HepG2 (cell line): Measurements from ENCODE around the gene NBEA. TPM values are rescaled to one million over a fixed set of nuclear protein-coding genes. Genes with fewer than 3 reads are reported as not detected.

Source experiments
- ATAC-seq: fragments of 200-7000 bp; cut with Tn5 transposase; 3 replicates; pipeline ENCODE4 v1.9.1; 2020; ENCODE audit warnings: mild to moderate bottlenecking, moderate library complexity
- BruUV-seq: library from RNA; stranded (reverse); fragments of 400-500 nt; replicated peaks from 2 replicates; lab custom pipeline; 2021; lab: Mats Ljungman, UMichigan
- CTCF ChIA-PET: fragments of 300-600 bp; formaldehyde crosslinking; extraction: SDS; loops from one replicate; lab custom pipeline; 2021; ENCODE audit warnings: low total read pairs, inconsistent platforms, low intra/inter-chr PET ratio; lab: Yijun Ruan, JAX
- POLR2A ChIA-PET: fragments of 350-600 bp; sonication (Branson Sonifier 250); formaldehyde crosslinking; loops from one replicate; lab custom pipeline; 2020; ENCODE audit warnings: antibody characterized with exemption, inconsistent platforms; lab: Yijun Ruan, JAX
- DNase-seq: peaks from one replicate; pipeline ENCODE4 v3.0.0-alpha.2; 2015; ENCODE audit warnings: low spot score
- FAIRE-seq: peaks from 3 replicates; lab custom pipeline; 2011; peaks lifted over from hg19 to GRCh38; lab: Jason Lieb, UNC
- H2AFZ ChIP-seq: one replicate; pipeline ENCODE4 v1.6.1; 2011; ENCODE audit warnings: low read length, inconsistent platforms
- H3K27ac ChIP-seq: fragments of 300-600 bp; 3 replicates; pipeline ENCODE4 v1.8.0; 2011; ENCODE audit warnings: mixed run types, mild to moderate bottlenecking, mixed read lengths, low read length, inconsistent platforms; ENCODE audit not compliant: insufficient read depth; ENCODE audit errors: extremely low read length
- H3K27me3 ChIP-seq, 2 experiments: fragments of 200-600 bp in 1 of 2; 2 replicates in 1 of 2; 3 replicates in 1 of 2; pipeline versions ENCODE4 v1.6.0 to v1.8.0; 2011; ENCODE audit warnings: low read length in 2 of 2, mild to moderate bottlenecking in 2 of 2, moderate library complexity in 2 of 2, inconsistent platforms in 1 of 2; ENCODE audit not compliant: insufficient read depth in 2 of 2, control insufficient read depth in 1 of 2
- H3K36me3 ChIP-seq, 2 experiments: fragments of 200-600 bp in 1 of 2; replicated peaks in 1 of 2; 2 replicates in 1 of 2; 3 replicates in 1 of 2; pipeline versions ENCODE4 v1.5.1 to v1.8.0; 2011; ENCODE audit warnings: low read length in 2 of 2, inconsistent platforms in 1 of 2; ENCODE audit not compliant: insufficient read depth in 2 of 2, control insufficient read depth in 1 of 2
- H3K4me1 ChIP-seq: 2 replicates; pipeline ENCODE4 v1.5.1; 2012; ENCODE audit warnings: low read length, inconsistent platforms; ENCODE audit not compliant: insufficient read depth
- H3K4me2 ChIP-seq: 2 replicates; pipeline ENCODE4 v1.6.0; 2011; ENCODE audit warnings: low read depth, low read length, inconsistent platforms
- H3K4me3 ChIP-seq, 3 experiments: fragments of 200-600 bp in 1 of 3; sonication (generic), shearing (Covaris generic) in 1 of 3; replicated peaks in 1 of 3; 2 replicates each; pipeline ENCODE4 v1.5.1; 2011 to 2016; ENCODE audit warnings: low read length in 3 of 3, inconsistent platforms in 2 of 3, low read depth in 2 of 3, mild to moderate bottlenecking in 2 of 3, control low read depth in 1 of 3, mixed read lengths in 1 of 3; ENCODE audit not compliant: insufficient read depth in 1 of 3
- H3K79me2 ChIP-seq: one replicate; pipeline ENCODE4 v1.6.1; 2011; ENCODE audit warnings: low read length, inconsistent platforms; ENCODE audit not compliant: insufficient read depth
- H3K9ac ChIP-seq: 2 replicates; pipeline ENCODE4 v1.6.0; 2011; ENCODE audit warnings: mild to moderate bottlenecking, low read depth, low read length, inconsistent platforms; ENCODE audit not compliant: insufficient read depth
- H3K9me3 ChIP-seq: 2 replicates; pipeline ENCODE4 v1.5.1; 2012; ENCODE audit warnings: mild to moderate bottlenecking, low read length
- H4K20me1 ChIP-seq: 2 replicates; pipeline ENCODE4 v1.6.0; 2011; ENCODE audit warnings: inconsistent platforms, mild to moderate bottlenecking, low read length, moderate library complexity; ENCODE audit not compliant: insufficient read depth
- RFX5 ChIP-seq: IDR thresholded peaks from 2 replicates; pipeline ENCODE4 v1.6.1; 2011; ENCODE audit warnings: low read depth, low read length, improper control_type of control experiment
- TARDBP ChIP-seq: sonication (generic); formaldehyde crosslinking; IDR thresholded peaks from 2 replicates; pipeline ENCODE4 v1.8.0; 2022; ENCODE audit warnings: mild to moderate bottlenecking, missing genetic modification reagents
- ZEB1 ChIP-seq: IDR thresholded peaks from 2 replicates; pipeline ENCODE4 v1.6.1; 2012; ENCODE audit warnings: mild to moderate bottlenecking, low read depth, inconsistent platforms; ENCODE audit not compliant: insufficient replicate concordance
- WGBS: methylation state at CpG from one replicate; pipeline ENCODE4 v1.1.6; 2017; ENCODE audit warnings: low lambda C conversion rate; 5-methylcytosine and 5-hydroxymethylcytosine counted together
- in situ Hi-C: cut with HindIII; loops from 2 replicates; pipeline ENCODE4 v1.10.0; 2017; ENCODE audit warnings: low pct_unique_long_range_greater_than_20kb; ENCODE audit not compliant: extremely low pct_ligation_motif_present
- intact Hi-C: fragments of 100-400 bp; cut with micrococcal nuclease; formaldehyde crosslinking; loops from one replicate; pipeline ENCODE4 v1.10.0; 2022; ENCODE audit not compliant: unreplicated experiment
- polyA plus RNA-seq, 8 experiments: library from polyadenylated mRNA; depleted of rRNA in 3 of 8; stranded (reverse) in 7 of 8; unstranded in 1 of 8; fragments of >200 nt; fragmentation: Illumina TruSeq in 4 of 8; extraction: Trizol in 4 of 8; gene quantifications; 2 replicates each; pipeline versions ENCODE4 v1.2.1 to v1.2.3, GENCODE V29; 2011 to 2016; ENCODE audit warnings: low read depth in 4 of 8, missing spikeins in 1 of 8, mixed read lengths in 1 of 8; ENCODE audit not compliant: insufficient read depth in 1 of 8
- total RNA-seq, 5 experiments: library from RNA; depleted of rRNA; stranded (reverse); fragments of >200 nt; fragmentation: Illumina TruSeq; extraction: Trizol; gene quantifications; 2 replicates each; pipeline ENCODE4 v1.2.3, GENCODE V29; 2016; ENCODE audit warnings: low read depth in 1 of 5
- TF ChIP-seq, protein P1 (sequence below): sonication (generic); formaldehyde crosslinking; IDR thresholded peaks from 2 replicates; pipeline ENCODE4 v1.5.1; 2020; ENCODE audit warnings: mild to moderate bottlenecking, missing genetic modification reagents, moderate library complexity

Gene NBEA
- total and polyA plus RNA-seq, 2 of the 13 experiments (the other 11 are each of a cell fraction or from before 2014, with no cell fraction given), result 2.7 to 2.8 TPM

DNA sequence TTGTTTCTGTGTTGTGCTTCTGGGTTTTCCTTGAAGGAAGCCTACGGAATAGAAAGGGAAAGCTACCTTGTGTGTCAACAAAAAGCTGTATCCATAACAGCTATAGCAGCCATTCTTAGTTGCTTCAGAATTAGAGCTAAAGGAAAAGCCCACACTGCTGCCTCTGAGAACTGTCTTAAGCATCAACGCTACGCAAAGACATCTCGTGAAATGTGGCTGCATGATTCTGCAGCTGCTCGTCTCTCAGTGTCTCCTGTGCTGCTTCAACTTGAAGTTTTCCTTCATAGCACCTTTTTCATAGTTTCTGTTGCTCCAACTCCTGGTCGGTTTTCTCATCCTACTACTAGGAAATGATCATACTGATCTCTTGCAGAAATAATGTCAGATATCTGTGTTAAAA is 675.4 kb downstream of the NBEA start:
- no peak overlapping the region for H3K4me2 ChIP-seq
- DNase-seq, result no peak
- BruUV-seq, result no TSS peak
- no peaks in the 10 kb centered on the region for H3K79me2 ChIP-seq
- H3K4me3 ChIP-seq, result no peak overlapping the region
- H3K27ac ChIP-seq, result no peak overlapping the region
- ChIA-PET POLR2A (no interaction called here), CTCF (no interaction called here)
- in situ Hi-C loops (no loop called here), intact Hi-C loops (no loop called here)
- H2AFZ ChIP-seq, result no peak overlapping the region
- H4K20me1 ChIP-seq, result no peaks in the 10 kb centered on the region; the same call in 1 of the 2 replicates
- H3K27me3 ChIP-seq, result no peaks in the 10 kb centered on the region; a peak in 1 of 5 replicates
- no peak for FAIRE-seq
- ATAC-seq, result no peak
- no peaks in the 10 kb centered on the region for H3K4me1 ChIP-seq
- H3K9ac ChIP-seq, result no peak overlapping the region
- 30% methylated on average over 6 of the region's 6 CpGs for WGBS
- TF ChIP-seq RFX5, result no peak
- no peak for TF ChIP-seq TARDBP (CRISPR knock-in tag)
- no peak for TF ChIP-seq ZEB1
- TF ChIP-seq, protein P1, sequence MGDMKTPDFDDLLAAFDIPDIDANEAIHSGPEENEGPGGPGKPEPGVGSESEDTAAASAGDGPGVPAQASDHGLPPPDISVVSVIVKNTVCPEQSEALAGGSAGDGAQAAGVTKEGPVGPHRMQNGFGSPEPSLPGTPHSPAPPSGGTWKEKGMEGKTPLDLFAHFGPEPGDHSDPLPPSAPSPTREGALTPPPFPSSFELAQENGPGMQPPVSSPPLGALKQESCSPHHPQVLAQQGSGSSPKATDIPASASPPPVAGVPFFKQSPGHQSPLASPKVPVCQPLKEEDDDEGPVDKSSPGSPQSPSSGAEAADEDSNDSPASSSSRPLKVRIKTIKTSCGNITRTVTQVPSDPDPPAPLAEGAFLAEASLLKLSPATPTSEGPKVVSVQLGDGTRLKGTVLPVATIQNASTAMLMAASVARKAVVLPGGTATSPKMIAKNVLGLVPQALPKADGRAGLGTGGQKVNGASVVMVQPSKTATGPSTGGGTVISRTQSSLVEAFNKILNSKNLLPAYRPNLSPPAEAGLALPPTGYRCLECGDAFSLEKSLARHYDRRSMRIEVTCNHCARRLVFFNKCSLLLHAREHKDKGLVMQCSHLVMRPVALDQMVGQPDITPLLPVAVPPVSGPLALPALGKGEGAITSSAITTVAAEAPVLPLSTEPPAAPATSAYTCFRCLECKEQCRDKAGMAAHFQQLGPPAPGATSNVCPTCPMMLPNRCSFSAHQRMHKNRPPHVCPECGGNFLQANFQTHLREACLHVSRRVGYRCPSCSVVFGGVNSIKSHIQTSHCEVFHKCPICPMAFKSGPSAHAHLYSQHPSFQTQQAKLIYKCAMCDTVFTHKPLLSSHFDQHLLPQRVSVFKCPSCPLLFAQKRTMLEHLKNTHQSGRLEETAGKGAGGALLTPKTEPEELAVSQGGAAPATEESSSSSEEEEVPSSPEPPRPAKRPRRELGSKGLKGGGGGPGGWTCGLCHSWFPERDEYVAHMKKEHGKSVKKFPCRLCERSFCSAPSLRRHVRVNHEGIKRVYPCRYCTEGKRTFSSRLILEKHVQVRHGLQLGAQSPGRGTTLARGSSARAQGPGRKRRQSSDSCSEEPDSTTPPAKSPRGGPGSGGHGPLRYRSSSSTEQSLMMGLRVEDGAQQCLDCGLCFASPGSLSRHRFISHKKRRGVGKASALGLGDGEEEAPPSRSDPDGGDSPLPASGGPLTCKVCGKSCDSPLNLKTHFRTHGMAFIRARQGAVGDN (CRISPR knock-in tag), result no peak
- no peaks in the 10 kb centered on the region for H3K9me3 ChIP-seq
- no peaks in the 10 kb centered on the region for H3K36me3 ChIP-seq
